Right cardiac atrium (tissue), 5 donors: Measurements from ENCODE around the gene RAD1. TPM values are rescaled to one million over a fixed set of nuclear protein-coding genes. Genes with fewer than 3 reads are reported as not detected.
A peak's percentile ranks its signal among the peaks of the same experiment; 100 is the strongest.

ENCODE experiments used
- ATAC-seq, 2 donors: fragments of 200-7000 bp; cut with Tn5 transposase; one replicate each; pipeline versions ENCODE4 v1.8.0 to v1.9.1; 2020; ENCODE audit warnings: moderate library complexity in 2 of 2, mild to moderate bottlenecking in 1 of 2
- DNase-seq, 3 donors: peaks; one replicate each; pipeline ENCODE4 v3.0.0-alpha.2; 2020
- H3K27ac ChIP-seq: one replicate; pipeline ENCODE4 v1.5.1; 2013; ENCODE audit warnings: mild to moderate bottlenecking, low read length, control low read depth, moderate library complexity
- H3K27me3 ChIP-seq: one replicate; pipeline ENCODE4 v1.6.1; 2013; ENCODE audit not compliant: control insufficient read depth, insufficient read depth
- H3K4me1 ChIP-seq: one replicate; pipeline ENCODE4 v1.6.1; 2013; ENCODE audit warnings: low read length; ENCODE audit not compliant: control insufficient read depth, insufficient read depth
- H3K4me3 ChIP-seq: one replicate; pipeline ENCODE4 v1.5.1; 2013; ENCODE audit warnings: low read length, control low read depth
- H3K9me3 ChIP-seq: one replicate; pipeline ENCODE4 v1.6.1; 2013; ENCODE audit warnings: low read length; ENCODE audit not compliant: control insufficient read depth
- WGBS: extraction: QIAGEN DNeasy Blood & Tissue Kit; methylation state at CpG from one replicate; pipeline ENCODE4 v1.1.7; 2013; 5-methylcytosine and 5-hydroxymethylcytosine counted together
- intact Hi-C, 4 donors: fragments of 100-400 bp; cut with DNase I; formaldehyde crosslinking; loops; one replicate each; pipeline versions ENCODE4 v1.11.0 to v1.14.0; 2022 to 2023
- long read RNA-seq, 4 donors: library from polyadenylated mRNA; unstranded; transcript quantifications; one replicate each; pipeline ENCODE4 v2.0.0, GENCODE V29; 2020 to 2021
- polyA plus RNA-seq: library from polyadenylated mRNA; stranded (reverse); fragments of 200-250 nt; gene quantifications from one replicate; pipeline ENCODE4 v1.2.3, GENCODE V29; 2013
- total RNA-seq, 4 donors: library from RNA; stranded (reverse); fragmentation: NEBNext Ultra II Directional; extraction: Animal tissue kit (Norgen Biotek cat#: 25700); gene quantifications; one replicate each; pipeline ENCODE4 v1.2.1, GENCODE V29; 2021
- donor health status: healthy with polysubstance abuse.
- donor health status: DM: no; HTN: yes; CAD: no.
- donor health status: DM: no; HTN: no; CAD: no.
- donor health status: DM: no; HTN: yes; CAD: no; lungs with severe emphysema.
- donor health status: DM: yes; HTN: yes; CAD: no.

RAD1 gene, protein sequence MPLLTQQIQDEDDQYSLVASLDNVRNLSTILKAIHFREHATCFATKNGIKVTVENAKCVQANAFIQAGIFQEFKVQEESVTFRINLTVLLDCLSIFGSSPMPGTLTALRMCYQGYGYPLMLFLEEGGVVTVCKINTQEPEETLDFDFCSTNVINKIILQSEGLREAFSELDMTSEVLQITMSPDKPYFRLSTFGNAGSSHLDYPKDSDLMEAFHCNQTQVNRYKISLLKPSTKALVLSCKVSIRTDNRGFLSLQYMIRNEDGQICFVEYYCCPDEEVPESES
- total RNA-seq (10 to 100 TPM; 24.1 to 29.1 (median 24.8) TPM), polyA plus RNA-seq (26.9 TPM)
- long read RNA-seq, donor 1, full-length matches to known transcripts = 18 of 49 reads
- long read RNA-seq, donor 1, partial matches to known transcripts = 8 of 49 reads
- long read RNA-seq, donor 1, other reads (novel, unspliced or antisense) = 23 of 49 reads
- long read RNA-seq, donor 2, full-length matches to known transcripts = 9 of 21 reads
- long read RNA-seq, donor 2, partial matches to known transcripts = 6 of 21 reads
- long read RNA-seq, donor 2, other reads (novel, unspliced or antisense) = 6 of 21 reads
- long read RNA-seq, donor 3, full-length matches to known transcripts = 51 of 65 reads
- long read RNA-seq, donor 3, partial matches to known transcripts = 2 of 65 reads
- long read RNA-seq, donor 3, other reads (novel, unspliced or antisense) = 12 of 65 reads
- long read RNA-seq, donor 4, full-length matches to known transcripts = 7 of 29 reads
- long read RNA-seq, donor 4, partial matches to known transcripts = 0 of 29 reads
- long read RNA-seq, donor 4, other reads (novel, unspliced or antisense) = 22 of 29 reads

DNA sequence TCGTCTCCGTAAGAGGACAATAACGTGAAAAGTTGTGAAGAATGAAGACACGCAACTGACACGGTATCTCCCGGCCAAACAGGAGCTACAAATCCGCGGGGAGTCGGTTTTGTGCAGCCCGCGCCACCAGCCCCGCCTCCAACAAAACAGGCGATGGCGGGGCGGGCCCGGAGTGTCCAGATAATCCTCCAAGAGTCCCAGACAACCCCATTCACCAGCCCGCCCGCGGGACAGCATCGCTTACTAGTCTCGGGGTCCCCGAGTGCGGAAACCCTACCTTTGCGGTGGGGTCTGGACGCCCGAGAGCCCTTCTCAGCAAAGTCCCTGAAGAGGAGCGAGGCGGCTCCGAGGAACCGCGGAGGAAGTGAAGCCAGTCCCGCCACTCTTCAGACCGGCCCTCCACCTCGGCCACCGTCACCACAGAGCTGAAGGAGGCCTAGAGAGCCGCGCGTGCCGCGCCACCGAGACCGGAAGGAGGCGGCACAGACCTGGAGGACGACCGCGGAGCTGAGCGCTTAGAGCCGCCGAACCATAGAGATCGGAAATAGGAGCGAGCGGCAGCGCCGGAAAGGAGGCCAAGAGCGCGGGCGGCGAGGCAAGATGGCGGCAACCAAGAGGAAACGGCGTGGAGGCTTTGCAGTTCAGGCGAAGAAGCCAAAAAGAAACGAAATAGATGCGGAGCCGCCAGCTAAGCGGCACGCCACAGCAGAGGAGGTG is at the start of gene RAD1, which contains the start of gene BRIX1:
RAD1 (minus strand) TSS at position 366 of the 717 bp plus-strand sequence. CDS start 612 bp downstream, outside the sequence.
BRIX1 (plus strand) TSS at position 573 of the 717 bp plus-strand sequence; CDS start at position 601, 28 bp downstream.
- no peaks in the 10 kb centered on the region for H3K27me3 ChIP-seq
- ATAC-seq (peak; percentile 100), DNase-seq (peak; percentile 97 to 99 (median 98))
- H3K27ac ChIP-seq = peak within 1 kb of the TSS; percentile 88
- intact Hi-C loops = no loop called here
- H3K9me3 ChIP-seq = no peaks in the 10 kb centered on the region
- peaks cover 4% of the 10 kb centered on the region for H3K4me1 ChIP-seq
- H3K4me3 ChIP-seq = peak within 1 kb of the TSS; percentile 94
- WGBS = under 1% methylated on average over 67 of the region's 67 CpGs

DNA sequence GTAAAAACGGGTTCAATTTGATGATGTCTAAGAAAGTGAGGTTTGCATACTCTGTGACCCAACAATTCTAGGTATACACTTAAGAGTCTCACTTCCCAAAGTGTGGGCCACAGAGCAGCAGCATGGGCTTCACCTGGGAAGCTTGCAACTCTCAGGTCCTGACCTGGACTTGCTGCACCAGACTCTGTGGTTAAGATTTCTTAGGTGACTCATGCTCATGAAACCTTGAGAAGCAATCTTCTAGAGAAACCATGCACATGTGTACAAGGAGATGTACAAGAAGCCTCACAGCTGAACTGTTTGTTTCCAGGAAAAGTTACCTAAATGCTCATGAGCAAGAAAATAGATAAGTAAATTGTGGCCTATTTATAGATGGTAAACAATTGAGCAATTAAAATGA is 44.0 kb upstream of the RAD1 start:
- Histone ChIP-seq H3K27ac (no peak overlapping the region), H3K4me1 (no peaks in the 10 kb centered on the region), H3K27me3 (no peaks in the 10 kb centered on the region), H3K4me3 (no peak overlapping the region), H3K9me3 (no peaks in the 10 kb centered on the region)
- DNase-seq = no peak
- intact Hi-C loops = no loop called here
- ATAC-seq = no peak
- WGBS = 94% methylated on average over 1 of the region's 1 CpG

DNA sequence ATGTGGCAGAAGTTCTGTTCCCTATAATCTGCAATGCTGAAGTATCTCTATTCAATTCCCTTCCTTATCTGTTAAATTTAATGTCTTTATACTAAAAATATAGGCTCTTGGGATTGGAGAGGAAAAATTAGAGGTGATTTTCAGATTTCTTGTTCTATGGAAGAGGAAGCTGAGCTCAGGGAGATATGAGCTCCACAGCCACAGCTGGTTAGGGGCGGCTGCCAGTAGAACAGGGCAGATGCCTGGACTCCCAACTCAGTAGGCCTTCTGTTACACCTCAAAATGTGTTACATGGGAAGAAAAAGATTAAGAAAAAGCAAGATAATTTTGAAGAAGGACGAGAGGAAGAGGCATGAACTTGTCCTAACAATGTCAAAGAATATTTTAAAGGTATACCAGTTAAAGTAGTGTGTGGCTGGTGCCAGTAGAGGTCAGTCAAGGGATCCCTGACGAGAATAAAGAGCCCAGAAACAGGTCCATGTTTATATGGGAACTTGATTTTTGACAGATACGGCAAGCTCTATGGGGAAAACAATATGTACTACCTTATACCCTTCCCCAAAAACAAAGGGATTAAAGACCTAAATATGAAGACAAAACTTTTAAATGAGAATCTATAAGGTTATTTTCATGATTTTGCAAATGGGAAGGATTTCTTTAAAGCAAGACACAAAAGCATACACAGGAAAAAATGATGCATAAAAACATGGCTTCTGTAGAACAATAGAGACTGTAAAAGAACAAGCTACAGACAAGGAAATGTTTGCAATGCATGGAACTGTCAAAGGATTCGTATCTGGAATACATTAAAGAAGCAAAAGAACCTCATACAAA is 42.8 kb upstream of the RAD1 start:
- no peaks in the 10 kb centered on the region for H3K27me3 ChIP-seq
- H3K9me3 ChIP-seq = no peaks in the 10 kb centered on the region
- intact Hi-C loops = no loop called here
- ATAC-seq (peak in 1 of 2 donors; percentile 52), DNase-seq (no peak)
- no peak overlapping the region for H3K4me3 ChIP-seq
- no peaks in the 10 kb centered on the region for H3K4me1 ChIP-seq
- 49% methylated on average over 5 of the region's 5 CpGs for WGBS
- H3K27ac ChIP-seq = no peak overlapping the region

DNA sequence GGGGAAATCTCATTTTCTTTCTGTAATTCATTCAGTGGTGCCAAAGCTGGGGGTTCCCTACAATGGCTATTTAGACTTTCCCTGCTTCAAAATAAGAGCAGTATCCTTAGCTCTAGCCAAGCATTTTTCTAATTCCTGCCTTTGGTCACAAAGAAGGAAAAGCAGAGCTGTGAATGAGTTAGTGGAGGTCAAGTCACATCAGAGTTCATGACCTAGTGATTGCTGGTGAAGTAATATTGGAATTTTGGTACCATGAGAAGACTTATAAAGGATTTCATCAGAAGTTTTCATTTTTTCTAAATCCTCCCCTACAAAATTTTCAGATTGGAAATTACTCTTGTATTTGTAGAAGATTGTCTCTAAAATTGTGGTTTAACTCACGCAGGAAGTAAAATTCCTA is 42.0 kb upstream of the RAD1 start:
- intact Hi-C loops = no loop called here
- H3K27ac ChIP-seq = no peak overlapping the region
- no peak for ATAC-seq

DNA sequence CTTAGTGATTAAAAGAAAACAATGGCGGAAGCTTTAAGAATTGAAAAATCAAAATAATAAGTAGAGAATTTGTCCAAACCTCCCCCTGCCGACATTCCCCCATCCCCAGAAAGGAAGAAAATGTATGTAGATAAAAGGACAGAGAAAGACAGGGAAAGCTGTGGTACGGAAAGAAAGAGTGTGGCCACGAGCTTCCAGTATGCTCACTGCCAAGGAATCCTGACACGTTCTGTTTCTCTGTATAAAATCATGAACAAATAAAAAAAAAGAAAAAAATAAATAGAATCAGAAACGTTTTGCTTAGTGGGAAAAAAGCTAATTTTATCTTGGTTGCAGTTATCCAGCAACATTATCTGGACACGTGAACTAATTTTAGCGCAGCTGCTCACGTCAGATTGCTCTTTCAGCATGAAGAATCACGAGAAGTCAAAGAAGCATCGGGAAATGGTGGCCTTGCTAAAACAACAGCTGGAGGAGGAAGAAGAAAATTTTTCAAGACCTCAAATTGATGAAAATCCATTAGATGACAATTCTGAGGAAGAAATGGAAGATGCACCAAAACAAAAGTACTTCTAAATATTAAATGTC is 29.2 kb upstream of the RAD1 start:
- Histone ChIP-seq H3K4me3 (peak overlapping the region; percentile 20), H3K27me3 (no peaks in the 10 kb centered on the region), H3K27ac (peak overlapping the region; percentile 83), H3K4me1 (no peaks in the 10 kb centered on the region), H3K9me3 (no peaks in the 10 kb centered on the region)
- intact Hi-C loops = no loop called here
- 64% methylated on average over 11 of the region's 11 CpGs for WGBS
- DNase-seq = no peak
- ATAC-seq = peak in 1 of 2 donors; percentile 34

More for the DNA sequence above, 42.0 kb upstream of the RAD1 start:
- no peak for DNase-seq
- no peaks in the 10 kb centered on the region for H3K4me1 ChIP-seq
- H3K4me3 ChIP-seq = no peak overlapping the region
- no peaks in the 10 kb centered on the region for H3K9me3 ChIP-seq
- no peaks in the 10 kb centered on the region for H3K27me3 ChIP-seq
- 90% methylated on average over 1 of the region's 1 CpG for WGBS

DNA sequence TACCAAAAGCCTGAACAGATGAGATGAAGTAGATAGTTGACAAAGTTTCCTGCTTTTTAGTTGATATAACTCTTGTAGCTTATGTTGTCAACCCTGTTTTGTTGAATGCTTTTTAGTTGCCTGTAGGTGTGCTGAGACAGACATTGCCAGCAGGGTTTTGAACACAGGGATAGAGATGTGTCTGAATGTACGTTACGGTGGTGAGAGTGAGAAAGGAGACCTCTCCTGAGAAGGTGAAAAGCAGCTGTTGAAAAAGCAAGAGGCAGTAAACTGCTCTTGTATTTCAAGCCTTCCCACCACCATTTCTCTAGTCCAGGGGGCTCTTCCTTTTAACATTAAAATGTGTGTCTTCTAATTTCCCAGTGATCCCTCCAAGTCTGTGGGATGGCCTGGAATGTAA is 28.7 kb upstream of the RAD1 start:
- Histone ChIP-seq H3K27ac (peak overlapping the region; percentile 67), H3K27me3 (no peaks in the 10 kb centered on the region), H3K4me1 (no peaks in the 10 kb centered on the region), H3K9me3 (no peaks in the 10 kb centered on the region), H3K4me3 (no peak overlapping the region)
- intact Hi-C loops = no loop called here
- 66% methylated on average over 2 of the region's 2 CpGs for WGBS
- no peak for DNase-seq
- no peak for ATAC-seq

DNA sequence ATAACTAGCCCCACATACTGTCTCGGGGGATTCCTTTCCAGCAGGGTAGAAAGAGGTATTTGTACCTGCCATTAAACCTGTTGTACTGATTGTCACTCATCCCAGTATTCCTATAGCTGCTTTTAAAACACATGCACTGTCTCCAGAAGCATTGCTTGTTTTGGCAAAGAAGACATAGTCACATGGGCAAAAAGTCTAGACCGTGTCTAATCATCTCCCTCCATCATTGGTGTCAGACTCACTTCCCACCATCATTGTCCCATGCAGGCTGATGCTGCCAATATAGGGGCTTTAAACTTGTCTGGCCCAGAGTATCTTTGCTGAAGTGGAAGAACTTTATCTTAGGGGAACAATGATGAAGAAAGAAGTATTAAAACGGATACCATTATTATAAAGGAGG is 26.6 kb upstream of the RAD1 start:
- Histone ChIP-seq H3K4me1 (no peaks in the 10 kb centered on the region), H3K4me3 (no peak overlapping the region), H3K9me3 (no peaks in the 10 kb centered on the region), H3K27me3 (no peaks in the 10 kb centered on the region), H3K27ac (no peak overlapping the region)
- DNase-seq (no peak), ATAC-seq (no peak)
- 73% methylated on average over 3 of the region's 3 CpGs for WGBS
- intact Hi-C loops = no loop called here

DNA sequence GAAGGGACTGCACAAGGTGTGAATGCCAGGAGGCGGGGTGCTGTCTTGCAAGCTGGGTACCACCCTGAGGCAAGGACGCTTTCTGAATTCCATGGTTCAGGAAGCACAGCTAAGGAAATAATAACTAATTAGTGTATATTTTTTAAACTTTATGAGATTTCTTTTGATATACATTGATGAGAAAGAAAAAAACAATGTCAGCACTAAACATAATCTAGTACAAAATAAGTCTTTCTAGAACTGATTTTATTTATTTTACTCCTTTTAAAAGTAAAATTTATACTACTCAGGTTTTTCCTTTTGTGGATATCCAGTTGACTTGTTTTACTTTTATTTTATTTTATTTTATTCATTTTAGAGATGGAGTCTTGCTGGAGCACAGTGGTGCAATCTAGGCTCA is 17.6 kb upstream of the RAD1 start:
- ATAC-seq = no peak
- H3K27ac ChIP-seq = no peak overlapping the region
- WGBS = 85% methylated on average over 2 of the region's 2 CpGs
- no peaks in the 10 kb centered on the region for H3K9me3 ChIP-seq
- H3K4me1 ChIP-seq = no peaks in the 10 kb centered on the region
- DNase-seq = no peak
- intact Hi-C loops = no loop called here
- H3K4me3 ChIP-seq = no peak overlapping the region
- H3K27me3 ChIP-seq = no peaks in the 10 kb centered on the region

DNA sequence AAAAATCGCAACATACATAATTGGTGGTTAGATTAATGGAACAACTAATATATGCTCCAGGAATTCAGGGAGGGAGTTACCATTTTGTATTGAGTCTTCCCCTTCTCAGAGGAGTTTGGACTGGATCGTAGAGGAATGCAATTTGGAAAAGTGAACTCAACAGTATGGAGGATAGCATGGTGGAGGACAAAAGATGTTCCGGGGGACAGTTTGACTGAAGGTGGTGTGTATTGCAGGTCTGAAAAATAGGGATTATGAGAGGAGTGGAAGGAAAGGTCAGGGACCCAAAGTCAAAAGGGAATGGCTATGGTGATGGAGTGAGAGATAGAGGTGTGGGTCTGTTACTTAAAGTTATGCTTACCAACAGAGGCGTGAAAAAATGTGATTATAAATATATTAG is 15.6 kb upstream of the RAD1 start:
- H3K4me3 ChIP-seq = peak overlapping the region; percentile 87
- H3K27me3 ChIP-seq = no peaks in the 10 kb centered on the region
- H3K27ac ChIP-seq = no peak overlapping the region
- intact Hi-C loops = no loop called here
- H3K4me1 ChIP-seq = no peaks in the 10 kb centered on the region
- ATAC-seq = no peak
- whole genome bisulfite sequencing = 66% methylated on average over 4 of the region's 4 CpGs
- no peak for DNase-seq
- H3K9me3 ChIP-seq = no peaks in the 10 kb centered on the region

DNA sequence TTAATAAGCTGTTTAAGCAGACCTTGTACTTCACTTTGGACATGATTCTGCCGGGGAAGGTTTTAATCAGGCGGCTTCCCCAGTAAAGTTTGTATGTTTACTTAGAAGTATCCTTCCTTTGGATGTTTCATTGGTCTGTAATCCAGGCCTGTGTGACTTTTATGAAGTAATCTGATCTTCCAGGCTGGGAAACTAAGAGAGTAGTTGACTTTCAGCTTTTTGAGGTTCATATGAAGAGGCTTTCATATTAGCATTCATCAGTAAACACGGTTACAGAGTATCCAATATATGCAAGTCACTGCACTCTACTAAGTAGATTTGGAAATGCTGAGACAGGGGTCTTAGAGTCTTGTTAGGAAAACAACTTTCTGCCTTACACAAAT is 15.1 kb upstream of the RAD1 start:
- Histone ChIP-seq H3K4me1 (no peaks in the 10 kb centered on the region), H3K27me3 (no peaks in the 10 kb centered on the region), H3K27ac (no peak overlapping the region), H3K9me3 (no peaks in the 10 kb centered on the region), H3K4me3 (peak overlapping the region; percentile 87)
- DNase-seq = no peak
- intact Hi-C loops = no loop called here
- 2% methylated on average over 3 of the region's 3 CpGs for WGBS
- ATAC-seq = no peak
